Liver (tissue), 9 donors: ENCODE measurements around the gene SPRYD3. TPM values are rescaled to one million over a fixed set of nuclear protein-coding genes. Genes with fewer than 3 reads are reported as not detected.
A peak's percentile ranks its signal among the peaks of the same experiment; 100 is the strongest.

Source experiments
- DNase-seq: peaks from one replicate; pipeline ENCODE4 v3.0.0-alpha.2; 2017; ENCODE audit warnings: low spot score
- H3K27ac ChIP-seq, 2 donors: one replicate each; pipeline ENCODE4 v1.7.0; 2013; ENCODE audit warnings: inconsistent platforms in 2 of 2, low read length in 2 of 2, control low read depth in 1 of 2, low read depth in 1 of 2, mild to moderate bottlenecking in 1 of 2
- H3K27me3 ChIP-seq, 4 donors: one replicate each; pipeline versions ENCODE4 v1.6.1 to v1.7.0; 2013; ENCODE audit warnings: low read length in 3 of 4, inconsistent platforms in 1 of 4, mild to moderate bottlenecking in 1 of 4, moderate library complexity in 1 of 4; ENCODE audit not compliant: control insufficient read depth in 4 of 4, insufficient read depth in 4 of 4
- H3K36me3 ChIP-seq, 4 donors: one replicate each; pipeline versions ENCODE4 v1.6.1 to v1.7.0; 2013; ENCODE audit warnings: low read length in 3 of 4, mild to moderate bottlenecking in 3 of 4, low read depth in 1 of 4, moderate library complexity in 1 of 4; ENCODE audit not compliant: control insufficient read depth in 4 of 4, insufficient read depth in 3 of 4
- H3K4me1 ChIP-seq, 4 donors: one replicate each; pipeline versions ENCODE4 v1.6.1 to v1.7.0; 2013; ENCODE audit warnings: low read length in 3 of 4, mild to moderate bottlenecking in 3 of 4, moderate library complexity in 1 of 4; ENCODE audit not compliant: control insufficient read depth in 4 of 4, insufficient read depth in 4 of 4
- H3K4me3 ChIP-seq, 3 donors: one replicate each; pipeline versions ENCODE4 v1.6.1 to v1.7.0; 2013; ENCODE audit warnings: low read length in 3 of 3, control low read depth in 1 of 3, low read depth in 1 of 3, mild to moderate bottlenecking in 1 of 3
- H3K9ac ChIP-seq, 2 donors: one replicate each; pipeline ENCODE4 v1.7.0; 2013; ENCODE audit warnings: low read length in 2 of 2, mild to moderate bottlenecking in 2 of 2, moderate library complexity in 2 of 2, control low read depth in 1 of 2, low read depth in 1 of 2
- H3K9me3 ChIP-seq, 4 donors: one replicate each; pipeline versions ENCODE4 v1.6.1 to v1.7.0; 2013; ENCODE audit warnings: low read length in 3 of 4; ENCODE audit not compliant: control insufficient read depth in 4 of 4
- ATF3 ChIP-seq: IDR thresholded peaks from 2 replicates; pipeline ENCODE4 v1.6.1; 2016; ENCODE audit warnings: antibody characterized with exemption
- EGR1 ChIP-seq, 2 donors: IDR thresholded peaks; 2 replicates each; pipeline ENCODE4 v1.6.1; 2016 to 2018; ENCODE audit warnings: antibody characterized with exemption in 2 of 2, low read depth in 2 of 2
- FOXA1 ChIP-seq: IDR thresholded peaks from 2 replicates; pipeline ENCODE4 v1.6.1; 2016; ENCODE audit warnings: antibody characterized with exemption
- FOXA2 ChIP-seq: IDR thresholded peaks from 2 replicates; pipeline ENCODE4 v1.6.1; 2016; ENCODE audit warnings: antibody characterized with exemption
- GABPA ChIP-seq, 2 donors: IDR thresholded peaks in 1 of 2; conservative IDR thresholded peaks in 1 of 2; 2 replicates each; pipeline ENCODE4 v1.6.1; 2016; ENCODE audit warnings: antibody characterized with exemption in 2 of 2, mild to moderate bottlenecking in 1 of 2, moderate library complexity in 1 of 2
- HNF4A ChIP-seq, 2 donors: conservative IDR thresholded peaks; 2 replicates each; pipeline ENCODE4 v1.6.1; 2016; ENCODE audit warnings: antibody characterized with exemption in 2 of 2, mild to moderate bottlenecking in 2 of 2
- HNF4G ChIP-seq: IDR thresholded peaks from 2 replicates; pipeline ENCODE4 v1.6.1; 2016; ENCODE audit warnings: antibody characterized with exemption
- JUND ChIP-seq, 2 donors: IDR thresholded peaks; 2 replicates each; pipeline ENCODE4 v1.6.1; 2016; ENCODE audit warnings: antibody characterized with exemption in 2 of 2
- MAX ChIP-seq: IDR thresholded peaks from 2 replicates; pipeline ENCODE4 v1.6.1; 2016; ENCODE audit warnings: antibody characterized with exemption
- NR2F2 ChIP-seq: IDR thresholded peaks from 2 replicates; pipeline ENCODE4 v1.6.1; 2016; ENCODE audit warnings: antibody characterized with exemption
- RAD21 ChIP-seq, 2 donors: IDR thresholded peaks; 2 replicates each; pipeline ENCODE4 v1.6.1; 2016; ENCODE audit warnings: antibody characterized with exemption in 2 of 2, mild to moderate bottlenecking in 2 of 2
- REST ChIP-seq: IDR thresholded peaks from 2 replicates; pipeline ENCODE4 v1.6.1; 2016; ENCODE audit warnings: antibody characterized with exemption, mild to moderate bottlenecking
- RXRA ChIP-seq, 2 donors: IDR thresholded peaks; 2 replicates each; pipeline ENCODE4 v1.6.1; 2017 to 2018; ENCODE audit warnings: antibody characterized with exemption in 2 of 2, mild to moderate bottlenecking in 1 of 2
- SP1 ChIP-seq: IDR thresholded peaks from 2 replicates; pipeline ENCODE4 v1.6.1; 2018; ENCODE audit warnings: antibody characterized with exemption, mild to moderate bottlenecking
- YY1 ChIP-seq: IDR thresholded peaks from 2 replicates; pipeline ENCODE4 v1.6.1; 2016; ENCODE audit warnings: antibody characterized with exemption, mild to moderate bottlenecking
- ZBTB33 ChIP-seq: IDR thresholded peaks from 2 replicates; pipeline ENCODE4 v1.6.1; 2016; ENCODE audit warnings: antibody characterized with exemption
- WGBS: extraction: QIAGEN DNeasy Blood & Tissue Kit; methylation state at CpG from one replicate; pipeline ENCODE4 v1.1.7; 2013; 5-methylcytosine and 5-hydroxymethylcytosine counted together
- polyA plus RNA-seq, 2 donors: library from polyadenylated mRNA; stranded (reverse) in 1 of 2; unstranded in 1 of 2; fragments of 200-250 nt in 1 of 2; fragments of >200 nt in 1 of 2; fragmentation: Nextera tagmentation in 1 of 2; extraction: Ambion mirVana in 1 of 2; gene quantifications; one replicate each; pipeline versions ENCODE4 v1.2.1 to v1.2.3, GENCODE V29; 2013 to 2015
- total RNA-seq, 2 donors: library from RNA; depleted of rRNA; stranded (reverse); fragments of >200 nt; gene quantifications; one replicate each; pipeline ENCODE4 v1.2.3, GENCODE V29; 2014
- TF ChIP-seq, protein P1 (sequence below): fragments of 150-350 bp; IDR thresholded peaks from 2 replicates; pipeline ENCODE4 v1.5.1; 2017; ENCODE audit warnings: improper control_type of control experiment, low read depth, low read length; ENCODE audit not compliant: missing input control
- donor health status: healthy.
- donor health status: healthy.
- donor health status: healthy.
- donor health status: healthy.
- donor health status: healthy.

SPRYD3 gene
- total and polyA plus RNA-seq, 4 donors, result 6.0 to 20.3 (median 13.3) TPM

GRCh38 chr12:53099071-53099882, 20.1 kb upstream of the SPRYD3 start (continued):
- TF ChIP-seq ZBTB33 (no peak), HNF4G (no peak), HNF4A (conservative IDR thresholded peaks at IDR 0.05) (no peak)

DNA sequence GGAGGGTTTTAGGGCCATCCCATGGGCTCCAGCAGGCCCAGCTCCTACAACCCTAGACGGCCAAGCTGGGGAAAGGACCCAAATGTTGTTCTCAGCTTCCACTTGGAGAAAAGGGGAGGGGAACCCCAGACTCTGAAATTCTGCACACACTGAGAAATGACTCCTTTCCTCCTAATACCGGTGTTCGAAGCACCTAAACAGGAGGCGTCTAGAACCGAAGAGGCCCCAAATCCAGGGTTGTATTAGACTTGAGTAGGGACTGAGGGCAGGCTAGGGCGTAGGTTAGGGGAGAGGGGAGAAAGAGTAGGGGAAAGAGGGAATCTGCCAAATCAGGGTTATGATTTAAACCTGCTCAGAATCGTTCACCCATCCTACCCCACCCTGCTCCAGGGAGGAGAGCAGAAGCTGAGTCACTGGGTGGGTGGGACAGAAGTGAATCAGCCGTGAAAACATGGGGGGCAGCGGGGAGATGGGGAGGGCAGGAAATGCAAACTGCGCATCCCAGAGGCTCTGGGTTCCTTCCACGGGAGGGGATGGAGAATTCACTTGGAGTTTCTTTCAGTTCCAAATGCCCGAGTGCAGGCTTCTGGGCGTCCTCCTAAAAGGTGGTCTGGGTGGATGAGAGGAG, 19.3 kb upstream of the SPRYD3 start:
- Histone ChIP-seq H3K9me3 (no peaks in the 10 kb centered on the region), H3K4me3 (peak overlapping the region in 1 of 3 donors; percentile 55), H3K4me1 (peaks cover 17 to 35% (median 26%) of the 10 kb centered on the region in 4 donors), H3K9ac (no peak overlapping the region), H3K27me3 (no peaks in the 10 kb centered on the region), H3K36me3 (no peaks in the 10 kb centered on the region), H3K27ac (peak overlapping the region; percentile 45 to 71)
- WGBS, result 76% methylated on average over 13 of the region's 13 CpGs
- no peak for DNase-seq
- no peak for TF ChIP-seq ATF3
- TF ChIP-seq FOXA2, result no peak
- no peak for TF ChIP-seq NR2F2
- no peak for TF ChIP-seq HNF4G
- no peak for TF ChIP-seq FOXA1
- TF ChIP-seq ZBTB33, result no peak
- no peak for TF ChIP-seq MAX
- TF ChIP-seq, protein P1, sequence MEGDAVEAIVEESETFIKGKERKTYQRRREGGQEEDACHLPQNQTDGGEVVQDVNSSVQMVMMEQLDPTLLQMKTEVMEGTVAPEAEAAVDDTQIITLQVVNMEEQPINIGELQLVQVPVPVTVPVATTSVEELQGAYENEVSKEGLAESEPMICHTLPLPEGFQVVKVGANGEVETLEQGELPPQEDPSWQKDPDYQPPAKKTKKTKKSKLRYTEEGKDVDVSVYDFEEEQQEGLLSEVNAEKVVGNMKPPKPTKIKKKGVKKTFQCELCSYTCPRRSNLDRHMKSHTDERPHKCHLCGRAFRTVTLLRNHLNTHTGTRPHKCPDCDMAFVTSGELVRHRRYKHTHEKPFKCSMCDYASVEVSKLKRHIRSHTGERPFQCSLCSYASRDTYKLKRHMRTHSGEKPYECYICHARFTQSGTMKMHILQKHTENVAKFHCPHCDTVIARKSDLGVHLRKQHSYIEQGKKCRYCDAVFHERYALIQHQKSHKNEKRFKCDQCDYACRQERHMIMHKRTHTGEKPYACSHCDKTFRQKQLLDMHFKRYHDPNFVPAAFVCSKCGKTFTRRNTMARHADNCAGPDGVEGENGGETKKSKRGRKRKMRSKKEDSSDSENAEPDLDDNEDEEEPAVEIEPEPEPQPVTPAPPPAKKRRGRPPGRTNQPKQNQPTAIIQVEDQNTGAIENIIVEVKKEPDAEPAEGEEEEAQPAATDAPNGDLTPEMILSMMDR, result no peak
- TF ChIP-seq REST, result no peak
- TF ChIP-seq RXRA (IDR thresholded peaks at IDR 0.05), result no peak
- TF ChIP-seq GABPA (IDR thresholded peaks at IDR 0.05 in 1 of 2, conservative IDR thresholded peaks at IDR 0.05 in 1 of 2), result no peak
- TF ChIP-seq JUND (IDR thresholded peaks at IDR 0.05), result no peak
- TF ChIP-seq EGR1 (IDR thresholded peaks at IDR 0.05; ENCODE audit: low read depth in 2 of 2), result no peak
- no peak for TF ChIP-seq YY1
- TF ChIP-seq RAD21 (IDR thresholded peaks at IDR 0.05), result no peak
- TF ChIP-seq SP1, result no peak
